ENCODE results near the gene MOB1A. TPM values are rescaled to one million over a fixed set of nuclear protein-coding genes. Genes with fewer than 3 reads are reported as not detected.
A peak's percentile ranks its signal among the peaks of the same experiment; 100 is the strongest.

MOB1A gene
- total and polyA plus RNA-seq, 10 of the 15 experiments (the other 5 are each of a cell fraction or from before 2014, with no cell fraction given), result 41.2 to 232 (median 172) TPM

DNA sequence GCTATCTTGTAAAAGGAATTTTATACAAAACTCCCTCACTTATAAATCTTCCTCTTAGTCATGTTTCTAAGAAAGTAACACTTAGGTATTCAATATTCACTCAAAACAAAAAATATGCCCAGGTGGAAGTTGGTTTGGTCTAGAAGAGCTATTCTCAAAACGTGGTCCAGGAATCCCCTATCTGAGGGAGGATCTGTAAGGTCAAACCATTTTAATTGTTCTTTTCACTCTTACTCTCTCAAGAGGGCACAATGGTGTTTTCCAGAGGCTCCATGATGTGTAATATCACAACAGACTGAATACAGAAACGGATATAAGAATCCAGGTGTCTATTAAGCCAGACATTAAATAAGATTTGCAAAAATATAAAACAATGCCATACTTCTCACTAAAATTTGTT, 9.9 kb downstream of the MOB1A start (continued):
- TF ChIP-seq CUX1 (IDR thresholded peaks at IDR 0.05; ENCODE audit: insufficient replicate concordance, low read depth, low read length) (no peak), TARDBP (IDR thresholded peaks at IDR 0.05; ENCODE audit: borderline replicate concordance) (no peak), NKRF (conservative IDR thresholded peaks at IDR 0.05) (no peak), FOXM1 (IDR thresholded peaks at IDR 0.05; ENCODE audit: low read depth, low read length) (peak; percentile 68; the same call in 1 of the 2 replicates), RELA (IDR thresholded peaks at IDR 0.05; ENCODE audit: borderline replicate concordance, partially characterized antibody) (peak; percentile 31), ZBED1 (IDR thresholded peaks at IDR 0.05; ENCODE audit: borderline replicate concordance) (no peak), RFX5 (IDR thresholded peaks at IDR 0.05; ENCODE audit: low read depth, low read length) (no peak), MEF2B (IDR thresholded peaks at IDR 0.05; ENCODE audit: partially characterized antibody, poor library complexity, severe bottlenecking) (no peak), ATF7 (IDR thresholded peaks at IDR 0.05; ENCODE audit: low read depth) (peak; percentile 70; the same call in 1 of the 2 replicates)
- TF ChIP-seq, protein P1, sequence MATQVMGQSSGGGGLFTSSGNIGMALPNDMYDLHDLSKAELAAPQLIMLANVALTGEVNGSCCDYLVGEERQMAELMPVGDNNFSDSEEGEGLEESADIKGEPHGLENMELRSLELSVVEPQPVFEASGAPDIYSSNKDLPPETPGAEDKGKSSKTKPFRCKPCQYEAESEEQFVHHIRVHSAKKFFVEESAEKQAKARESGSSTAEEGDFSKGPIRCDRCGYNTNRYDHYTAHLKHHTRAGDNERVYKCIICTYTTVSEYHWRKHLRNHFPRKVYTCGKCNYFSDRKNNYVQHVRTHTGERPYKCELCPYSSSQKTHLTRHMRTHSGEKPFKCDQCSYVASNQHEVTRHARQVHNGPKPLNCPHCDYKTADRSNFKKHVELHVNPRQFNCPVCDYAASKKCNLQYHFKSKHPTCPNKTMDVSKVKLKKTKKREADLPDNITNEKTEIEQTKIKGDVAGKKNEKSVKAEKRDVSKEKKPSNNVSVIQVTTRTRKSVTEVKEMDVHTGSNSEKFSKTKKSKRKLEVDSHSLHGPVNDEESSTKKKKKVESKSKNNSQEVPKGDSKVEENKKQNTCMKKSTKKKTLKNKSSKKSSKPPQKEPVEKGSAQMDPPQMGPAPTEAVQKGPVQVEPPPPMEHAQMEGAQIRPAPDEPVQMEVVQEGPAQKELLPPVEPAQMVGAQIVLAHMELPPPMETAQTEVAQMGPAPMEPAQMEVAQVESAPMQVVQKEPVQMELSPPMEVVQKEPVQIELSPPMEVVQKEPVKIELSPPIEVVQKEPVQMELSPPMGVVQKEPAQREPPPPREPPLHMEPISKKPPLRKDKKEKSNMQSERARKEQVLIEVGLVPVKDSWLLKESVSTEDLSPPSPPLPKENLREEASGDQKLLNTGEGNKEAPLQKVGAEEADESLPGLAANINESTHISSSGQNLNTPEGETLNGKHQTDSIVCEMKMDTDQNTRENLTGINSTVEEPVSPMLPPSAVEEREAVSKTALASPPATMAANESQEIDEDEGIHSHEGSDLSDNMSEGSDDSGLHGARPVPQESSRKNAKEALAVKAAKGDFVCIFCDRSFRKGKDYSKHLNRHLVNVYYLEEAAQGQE (IDR thresholded peaks at IDR 0.05; ENCODE audit: low read depth, low read length), result no peak
- TF ChIP-seq, protein P2, sequence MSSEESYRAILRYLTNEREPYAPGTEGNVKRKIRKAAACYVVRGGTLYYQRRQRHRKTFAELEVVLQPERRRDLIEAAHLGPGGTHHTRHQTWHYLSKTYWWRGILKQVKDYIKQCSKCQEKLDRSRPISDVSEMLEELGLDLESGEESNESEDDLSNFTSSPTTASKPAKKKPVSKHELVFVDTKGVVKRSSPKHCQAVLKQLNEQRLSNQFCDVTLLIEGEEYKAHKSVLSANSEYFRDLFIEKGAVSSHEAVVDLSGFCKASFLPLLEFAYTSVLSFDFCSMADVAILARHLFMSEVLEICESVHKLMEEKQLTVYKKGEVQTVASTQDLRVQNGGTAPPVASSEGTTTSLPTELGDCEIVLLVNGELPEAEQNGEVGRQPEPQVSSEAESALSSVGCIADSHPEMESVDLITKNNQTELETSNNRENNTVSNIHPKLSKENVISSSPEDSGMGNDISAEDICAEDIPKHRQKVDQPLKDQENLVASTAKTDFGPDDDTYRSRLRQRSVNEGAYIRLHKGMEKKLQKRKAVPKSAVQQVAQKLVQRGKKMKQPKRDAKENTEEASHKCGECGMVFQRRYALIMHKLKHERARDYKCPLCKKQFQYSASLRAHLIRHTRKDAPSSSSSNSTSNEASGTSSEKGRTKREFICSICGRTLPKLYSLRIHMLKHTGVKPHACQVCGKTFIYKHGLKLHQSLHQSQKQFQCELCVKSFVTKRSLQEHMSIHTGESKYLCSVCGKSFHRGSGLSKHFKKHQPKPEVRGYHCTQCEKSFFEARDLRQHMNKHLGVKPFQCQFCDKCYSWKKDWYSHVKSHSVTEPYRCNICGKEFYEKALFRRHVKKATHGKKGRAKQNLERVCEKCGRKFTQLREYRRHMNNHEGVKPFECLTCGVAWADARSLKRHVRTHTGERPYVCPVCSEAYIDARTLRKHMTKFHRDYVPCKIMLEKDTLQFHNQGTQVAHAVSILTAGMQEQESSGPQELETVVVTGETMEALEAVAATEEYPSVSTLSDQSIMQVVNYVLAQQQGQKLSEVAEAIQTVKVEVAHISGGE (CRISPR knock-in tag; IDR thresholded peaks at IDR 0.05), result no peak
- TF ChIP-seq, protein P3, sequence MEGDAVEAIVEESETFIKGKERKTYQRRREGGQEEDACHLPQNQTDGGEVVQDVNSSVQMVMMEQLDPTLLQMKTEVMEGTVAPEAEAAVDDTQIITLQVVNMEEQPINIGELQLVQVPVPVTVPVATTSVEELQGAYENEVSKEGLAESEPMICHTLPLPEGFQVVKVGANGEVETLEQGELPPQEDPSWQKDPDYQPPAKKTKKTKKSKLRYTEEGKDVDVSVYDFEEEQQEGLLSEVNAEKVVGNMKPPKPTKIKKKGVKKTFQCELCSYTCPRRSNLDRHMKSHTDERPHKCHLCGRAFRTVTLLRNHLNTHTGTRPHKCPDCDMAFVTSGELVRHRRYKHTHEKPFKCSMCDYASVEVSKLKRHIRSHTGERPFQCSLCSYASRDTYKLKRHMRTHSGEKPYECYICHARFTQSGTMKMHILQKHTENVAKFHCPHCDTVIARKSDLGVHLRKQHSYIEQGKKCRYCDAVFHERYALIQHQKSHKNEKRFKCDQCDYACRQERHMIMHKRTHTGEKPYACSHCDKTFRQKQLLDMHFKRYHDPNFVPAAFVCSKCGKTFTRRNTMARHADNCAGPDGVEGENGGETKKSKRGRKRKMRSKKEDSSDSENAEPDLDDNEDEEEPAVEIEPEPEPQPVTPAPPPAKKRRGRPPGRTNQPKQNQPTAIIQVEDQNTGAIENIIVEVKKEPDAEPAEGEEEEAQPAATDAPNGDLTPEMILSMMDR (IDR thresholded peaks at IDR 0.05 in 2 of 3, conservative IDR thresholded peaks at IDR 0.05 in 1 of 3; ENCODE audit: control insufficient read depth in 2 of 3, extremely low read depth in 1 of 3, insufficient read depth in 1 of 3, low read depth in 3 of 3, low read length in 3 of 3), result no peak

Measured in GM12878 (cell line).